Stimulated activated naive CD8-positive, alpha-beta T cell treated with anti-CD3 and anti-CD28 coated beads, Interleukin-15, Interleukin-2, amounts not matched to agents 100 U/mL and 50 U/mL, for 24 hours (primary cell): ENCODE data around the gene SLC39A9.

Experiments used
- ATAC-seq: fragments of 150-1000 bp; cut with Tn5 transposase; one replicate; pipeline ENCODE4 v1.10.0; 2021
- DNase-seq: peaks from one replicate; pipeline ENCODE4 v3.0.0; 2021

The SLC39A9 gene

DNA sequence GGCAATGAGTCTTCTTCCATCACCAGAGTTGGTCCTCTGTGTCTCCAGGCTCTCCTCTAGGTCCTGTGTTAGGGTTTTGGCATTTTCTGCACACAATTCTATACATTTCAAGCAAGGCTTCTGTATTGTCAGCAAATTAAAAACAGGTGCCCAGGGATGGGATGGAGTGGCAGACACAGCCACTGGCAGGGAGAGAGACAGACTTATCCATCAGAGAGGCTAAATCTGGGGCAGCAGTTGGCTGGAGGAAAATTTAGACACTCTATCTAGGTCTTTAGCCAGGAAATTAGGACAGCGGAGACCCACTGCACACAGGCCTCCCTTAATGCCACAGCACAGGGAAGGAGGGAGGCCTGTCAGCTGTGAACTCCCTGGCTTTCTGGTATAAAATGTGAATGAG, 106.3 kb downstream of the SLC39A9 start:
- ATAC-seq = no peak
- DNase-seq = no peak

DNA sequence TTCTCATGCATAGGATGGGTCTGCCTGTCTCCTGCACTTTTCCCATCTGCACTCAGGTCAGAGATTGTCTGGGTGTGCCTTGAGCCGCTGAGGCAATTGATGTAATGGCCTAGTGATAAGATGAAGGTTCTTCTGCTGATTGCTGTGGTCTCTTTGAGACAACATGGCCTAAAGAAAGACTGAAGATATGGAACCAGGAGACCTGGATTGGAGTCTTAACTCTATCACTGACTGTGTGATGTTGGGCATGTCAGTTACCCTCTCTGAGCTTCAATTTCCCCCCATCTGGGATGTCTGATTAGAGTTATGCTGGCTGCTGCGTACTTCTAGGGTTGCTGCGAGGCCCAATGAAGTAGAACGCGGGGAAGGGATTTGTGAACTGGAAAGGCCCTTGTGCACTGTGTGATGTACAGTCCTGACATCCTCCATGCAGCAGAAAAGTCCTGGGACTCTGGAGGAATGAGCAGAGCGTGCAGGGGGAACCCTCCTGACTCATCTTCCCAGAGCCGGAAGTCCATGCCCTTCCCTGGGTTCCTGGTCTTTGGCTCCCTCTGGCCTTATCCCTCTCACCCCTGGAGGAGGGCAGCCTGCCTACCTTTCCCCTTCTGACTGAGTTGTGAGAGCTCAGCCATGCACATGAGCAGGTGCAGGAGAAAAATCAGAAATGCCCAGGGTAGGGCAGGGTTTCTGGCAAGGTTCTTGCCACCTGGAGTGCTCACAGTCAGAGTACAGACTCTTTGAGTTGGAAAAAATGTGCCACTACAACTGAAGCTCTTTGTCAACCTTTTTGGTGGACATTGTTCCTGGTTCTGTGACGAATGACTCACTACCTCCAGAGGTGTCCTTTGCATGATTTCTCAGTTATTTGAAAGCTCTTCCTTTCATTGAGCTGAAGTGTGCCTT, 107.1 kb downstream of the SLC39A9 start:
- ATAC-seq (no peak), DNase-seq (no peak)

DNA sequence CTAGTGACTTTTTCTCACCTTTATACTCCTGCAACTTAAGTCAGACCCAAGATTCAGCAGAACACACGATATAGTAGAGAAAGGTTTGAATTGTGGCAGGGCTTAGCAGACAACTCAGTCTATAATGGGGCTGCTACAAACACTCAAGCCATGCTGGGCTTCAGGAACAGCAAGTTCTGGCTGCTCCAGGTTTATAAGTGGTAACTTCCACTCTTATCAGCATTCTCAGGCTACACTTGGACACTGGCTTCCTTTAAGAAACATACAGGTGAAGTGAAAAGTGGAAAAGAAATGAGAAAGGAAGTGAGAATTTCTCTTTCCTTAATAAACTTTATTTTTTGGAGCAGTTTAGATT, 107.7 kb downstream of the SLC39A9 start:
- DNase-seq (no peak), ATAC-seq (no peak)
